Psoas muscle (tissue), 8 donors: ENCODE measurements around the gene PLEKHH2. TPM values are rescaled to one million over a fixed set of nuclear protein-coding genes. Genes with fewer than 3 reads are reported as not detected.

ENCODE experiments used
- ATAC-seq, 4 donors: fragments of 200-7000 bp; cut with Tn5 transposase; one replicate each; pipeline ENCODE4 v1.9.1; 2020; ENCODE audit warnings: moderate library complexity in 3 of 4, mild to moderate bottlenecking in 2 of 4
- DNase-seq, 2 donors: peaks; one replicate each; pipeline ENCODE4 v3.0.0-alpha.2; 2020
- H3K27ac ChIP-seq: fragments of 200-600 bp; one replicate; pipeline ENCODE4 v1.8.0; 2022
- H3K27me3 ChIP-seq, 3 donors: fragments of 200-600 bp in 1 of 3; one replicate each; pipeline versions ENCODE4 v1.6.1 to v1.8.0; 2013 to 2022; ENCODE audit warnings: low read length in 2 of 3, mild to moderate bottlenecking in 2 of 3, moderate library complexity in 1 of 3; ENCODE audit not compliant: insufficient read depth in 3 of 3
- H3K36me3 ChIP-seq, 2 donors: fragments of 200-600 bp in 1 of 2; one replicate each; pipeline versions ENCODE4 v1.6.1 to v1.8.0; 2013 to 2022; ENCODE audit warnings: low read depth in 1 of 2, mild to moderate bottlenecking in 1 of 2, moderate library complexity in 1 of 2; ENCODE audit not compliant: insufficient read depth in 1 of 2
- H3K4me1 ChIP-seq: fragments of 200-600 bp; one replicate; pipeline ENCODE4 v1.8.0; 2022
- H3K4me3 ChIP-seq: fragments of 200-600 bp; one replicate; pipeline ENCODE4 v1.8.0; 2022; ENCODE audit warnings: mild to moderate bottlenecking
- H3K9me3 ChIP-seq: fragments of 200-600 bp; one replicate; pipeline ENCODE4 v1.8.0; 2022
- CTCF ChIP-seq: fragments of 200-600 bp; IDR thresholded peaks from one replicate; pipeline ENCODE4 v1.8.0; 2022; ENCODE audit warnings: antibody characterized with exemption
- WGBS, 3 donors: extraction: QIAGEN DNeasy Blood & Tissue Kit; methylation state at CpG; one replicate each; pipeline versions ENCODE4 v1.1.6 to v1.1.7; 2013; 5-methylcytosine and 5-hydroxymethylcytosine counted together
- intact Hi-C, 2 donors: fragments of 100-400 bp; cut with DNase I; formaldehyde crosslinking; loops; one replicate each; pipeline versions ENCODE4 v1.11.0 to v1.14.2; 2022
- polyA plus RNA-seq, 3 donors: library from polyadenylated mRNA; stranded (reverse); fragments of 200-250 nt; gene quantifications; one replicate each; pipeline ENCODE4 v1.2.3, GENCODE V29; 2013
- total RNA-seq, 4 donors: library from RNA; stranded (reverse); fragmentation: NEBNext Ultra II Directional in 2 of 4; extraction: Animal tissue kit (Norgen Biotek cat#: 25700) in 2 of 4; gene quantifications; one replicate each; pipeline versions ENCODE4 v1.2.1 to v1.2.4, GENCODE V29; 2021 to 2023
- donor health status: healthy with polysubstance abuse.
- donor health status: DM: no; HTN: no; CAD: no; lungs with moderate emphysema.
- donor health status: Bipolar disorder and iron deficiency.
- donor health status: healthy.
- donor health status: DM: yes; HTN: yes; CAD: no.
- donor health status: DM: no; HTN: no; CAD: no.
- donor health status: DM: no; HTN: no; CAD: no.
- donor health status: DM: yes; HTN: yes; CAD: no.

Gene PLEKHH2
- total and polyA plus RNA-seq, 7 donors, result 0.14 to 2.2 (median 0.38) TPM

DNA sequence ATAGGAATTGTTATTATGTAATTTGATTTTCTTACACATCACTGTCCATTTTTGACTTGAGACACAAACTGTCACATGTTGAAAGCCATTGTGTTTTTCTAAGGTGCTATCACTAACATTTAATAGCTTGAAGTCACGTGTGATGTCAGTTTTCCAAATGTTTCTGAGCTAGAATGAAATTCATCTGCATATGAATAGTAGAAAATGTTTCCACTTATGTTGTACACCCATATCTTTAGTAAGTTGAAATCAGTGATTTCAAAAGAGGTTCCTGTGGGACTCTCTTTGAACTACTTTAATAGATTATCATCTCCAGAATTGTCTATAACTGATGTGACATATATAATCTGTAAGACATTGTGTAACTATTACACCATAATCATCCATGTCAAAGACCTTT, 173.8 kb downstream of the PLEKHH2 start:
- ATAC-seq (no peak), DNase-seq (no peak)
- H3K27ac ChIP-seq, result no peak overlapping the region
- H3K4me3 ChIP-seq, result no peak overlapping the region
- intact Hi-C loops, result no loop called here
- 71 to 90% (median 80%) methylated on average over 1 of the region's 1 CpG for WGBS, 3 donors
- H3K27me3 ChIP-seq, result no peaks in the 10 kb centered on the region
- TF ChIP-seq CTCF, result no peak
- H3K36me3 ChIP-seq, result peaks cover 0 to 36% of the 10 kb centered on the region in 2 donors
- no peaks in the 10 kb centered on the region for H3K9me3 ChIP-seq
- no peaks in the 10 kb centered on the region for H3K4me1 ChIP-seq

- DNase-seq (no peak), ATAC-seq (no peak)
- intact Hi-C loops, result no loop called here
- Histone ChIP-seq H3K9me3 (no peaks in the 10 kb centered on the region), H3K36me3 (peaks cover 0 to 25% of the 10 kb centered on the region in 2 donors), H3K27me3 (no peaks in the 10 kb centered on the region), H3K4me1 (no peaks in the 10 kb centered on the region), H3K27ac (no peak overlapping the region), H3K4me3 (no peak overlapping the region)
- TF ChIP-seq CTCF, result no peak
- 65 to 79% (median 72%) methylated on average over 2 of the region's 2 CpGs for WGBS, 3 donors
Observed at GRCh38 chr2:43812006-43812405, 174.9 kb downstream of the PLEKHH2 start.

DNA sequence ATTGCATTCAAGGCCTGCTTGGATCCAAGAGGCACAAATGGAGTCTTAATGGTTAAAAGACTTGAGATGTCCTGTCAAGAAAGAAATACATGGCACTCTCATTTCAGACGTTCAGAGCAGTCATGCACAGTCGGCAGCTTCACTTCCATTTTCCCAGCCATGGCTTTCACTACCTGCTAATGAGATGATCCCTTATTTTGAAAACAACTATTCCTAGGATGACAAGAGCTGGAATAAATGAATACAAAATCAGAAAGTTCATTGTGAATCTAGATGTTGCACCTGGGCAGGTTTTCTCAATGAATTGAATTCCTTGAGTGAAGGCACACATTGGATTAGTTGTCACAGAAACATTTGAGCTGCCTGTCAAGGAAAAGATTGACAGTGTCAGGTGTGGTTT, 175.9 kb downstream of the PLEKHH2 start:
- Histone ChIP-seq H3K27ac (no peak overlapping the region), H3K4me1 (no peaks in the 10 kb centered on the region), H3K4me3 (no peak overlapping the region), H3K9me3 (no peaks in the 10 kb centered on the region), H3K36me3 (peaks cover 0 to 25% of the 10 kb centered on the region in 2 donors), H3K27me3 (no peaks in the 10 kb centered on the region)
- intact Hi-C loops, result no loop called here
- ATAC-seq (no peak), DNase-seq (no peak)
- no peak for TF ChIP-seq CTCF
- WGBS, 3 donors, result 34 to 37% (median 34%) methylated on average over 2 of the region's 2 CpGs

DNA sequence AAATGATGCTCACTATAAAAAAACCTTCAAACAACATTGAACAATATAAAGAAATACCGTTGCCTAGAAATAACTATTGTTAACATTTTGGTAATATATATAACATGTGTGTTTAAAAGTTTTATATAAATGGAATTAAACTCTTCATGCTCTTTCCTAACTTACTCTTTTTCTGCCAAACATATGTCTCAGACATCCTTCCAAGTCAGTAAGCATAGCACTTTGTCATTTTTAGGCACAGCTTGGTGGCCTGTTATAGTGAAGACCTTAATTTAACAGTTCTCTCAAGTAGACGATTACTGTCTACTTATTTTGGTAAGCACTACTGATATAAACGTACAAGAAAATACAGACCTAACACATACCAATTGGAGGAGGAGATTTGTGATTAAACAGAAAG, 177.7 kb downstream of the PLEKHH2 start:
- no peaks in the 10 kb centered on the region for H3K27me3 ChIP-seq
- peaks cover 0 to 17% of the 10 kb centered on the region in 2 donors for H3K36me3 ChIP-seq
- no peak overlapping the region for H3K4me3 ChIP-seq
- intact Hi-C loops, result no loop called here
- H3K27ac ChIP-seq, result no peak overlapping the region
- no peak for TF ChIP-seq CTCF
- no peaks in the 10 kb centered on the region for H3K4me1 ChIP-seq
- H3K9me3 ChIP-seq, result no peaks in the 10 kb centered on the region
- no peak for DNase-seq
- ATAC-seq, result no peak
- 91 to 92% (median 92%) methylated on average over 3 of the region's 3 CpGs for WGBS, 3 donors

Other genes starting within 250 kb of the PLEKHH2 start
- 10 to 100 TPM; 11.4 to 17.4 (median 12.9) TPM for gene THADA, start 41.2 kb upstream of the PLEKHH2 start, total RNA-seq
- gene THADA, start 41.2 kb upstream of the PLEKHH2 start, polyA plus RNA-seq, result 10 to 100 TPM in 2 of 3 donors, 1 to 10 TPM in 1; 8.1 to 11.6 (median 11.3) TPM
- gene C1GALT1C1L, start 39.2 kb downstream of the PLEKHH2 start, total RNA-seq, result under 1 TPM in 3 of 4 donors, not detected in 1; 0.23 to 0.56 (median 0.26) TPM
- under 1 TPM; 0.16 to 0.43 (median 0.39) TPM for gene C1GALT1C1L, start 39.2 kb downstream of the PLEKHH2 start, polyA plus RNA-seq
- 10 to 100 TPM in 1 of 4 donors, 1 to 10 TPM in 3; 3.4 to 11.4 (median 7.9) TPM for gene DYNC2LI1, start 136.8 kb downstream of the PLEKHH2 start, total RNA-seq
- 10 to 100 TPM in 1 of 3 donors, 1 to 10 TPM in 2; 7.2 to 23.7 (median 8.9) TPM for gene DYNC2LI1, start 136.8 kb downstream of the PLEKHH2 start, polyA plus RNA-seq
- not detected for gene ABCG5, start 201.6 kb downstream of the PLEKHH2 start, total RNA-seq
- under 1 TPM in 2 of 3 donors, not detected in 1; 0.01 to 0.08 TPM for gene ABCG5, start 201.6 kb downstream of the PLEKHH2 start, polyA plus RNA-seq
- gene ABCG8, start 201.7 kb downstream of the PLEKHH2 start, total RNA-seq, result not detected
- gene ABCG8, start 201.7 kb downstream of the PLEKHH2 start, polyA plus RNA-seq, result under 1 TPM in 1 of 3 donors, not detected in 2; 0.05 TPM